HEK293T (cell line): ENCODE results near the gene ADH1A.

Source experiments
- ARNT ChIP-seq: fragments of 450-650 bp; IDR thresholded peaks from 2 replicates; pipeline ENCODE4 v1.6.1; 2017; ENCODE audit warnings: mild to moderate bottlenecking
- BHLHE40 ChIP-seq: fragments of 450-650 bp; IDR thresholded peaks from 2 replicates; pipeline ENCODE4 v1.6.1; 2016; ENCODE audit warnings: mild to moderate bottlenecking, moderate library complexity, borderline replicate concordance
- CTBP1 ChIP-seq: fragments of 450-650 bp; IDR thresholded peaks from 2 replicates; pipeline ENCODE4 v1.6.1; 2016; ENCODE audit warnings: borderline replicate concordance
- FOXA1 ChIP-seq: fragments of 450-650 bp; IDR thresholded peaks from 2 replicates; pipeline ENCODE4 v1.6.1; 2016; ENCODE audit warnings: mild to moderate bottlenecking
- FOXM1 ChIP-seq: fragments of 450-650 bp; IDR thresholded peaks from 2 replicates; pipeline ENCODE4 v1.6.1; 2017; ENCODE audit warnings: mild to moderate bottlenecking, borderline replicate concordance
- NFRKB ChIP-seq: fragments of 450-650 bp; IDR thresholded peaks from 2 replicates; pipeline ENCODE4 v1.6.1; 2016; ENCODE audit warnings: mild to moderate bottlenecking, moderate library complexity
- SUZ12 ChIP-seq: fragments of 450-650 bp; IDR thresholded peaks from 2 replicates; pipeline ENCODE4 v1.6.1; 2016; ENCODE audit warnings: mild to moderate bottlenecking
- TARDBP ChIP-seq: fragments of 450-650 bp; IDR thresholded peaks from 2 replicates; pipeline ENCODE4 v1.6.1; 2016
- ZNF384 ChIP-seq: fragments of 450-650 bp; IDR thresholded peaks from 2 replicates; pipeline ENCODE4 v1.6.1; 2016

GRCh38 chr4:99281261-99281660 lies 9.5 kb downstream of the ADH1A start:
- no peak for TF ChIP-seq NFRKB
- TF ChIP-seq SUZ12, result no peak
- TF ChIP-seq FOXA1, result no peak
- TF ChIP-seq CTBP1, result no peak
- TF ChIP-seq FOXM1, result no peak
- no peak for TF ChIP-seq BHLHE40
- TF ChIP-seq ARNT, result no peak
- no peak for TF ChIP-seq TARDBP
- TF ChIP-seq ZNF384, result no peak
